Suprapubic skin (tissue), 4 donors: Measurements from ENCODE around the gene FAM193B. TPM values are rescaled to one million over a fixed set of nuclear protein-coding genes. Genes with fewer than 3 reads are reported as not detected.
"Not testable (repeated sequence)": the region's sequence is repeated elsewhere in the genome, so short reads cannot be mapped to it uniquely, and the experiment has no call there.

Source experiments
- DNase-seq, 2 donors: peaks; one replicate each; pipeline ENCODE4 v3.0.0-alpha.2; 2019; ENCODE audit warnings: low spot score in 2 of 2
- H3K27ac ChIP-seq: fragments of 200-600 bp; sonication (generic); one replicate; pipeline ENCODE4 v1.5.1; 2019
- H3K27me3 ChIP-seq: fragments of 200-600 bp; sonication (generic); one replicate; pipeline ENCODE4 v1.5.1; 2019
- H3K36me3 ChIP-seq: fragments of 200-600 bp; sonication (generic); one replicate; pipeline ENCODE4 v1.5.1; 2019
- H3K4me1 ChIP-seq: fragments of 200-600 bp; sonication (generic); one replicate; pipeline ENCODE4 v1.5.1; 2019
- H3K4me3 ChIP-seq: fragments of 200-600 bp; sonication (generic); one replicate; pipeline ENCODE4 v1.5.1; 2019; ENCODE audit warnings: mild to moderate bottlenecking
- H3K9me3 ChIP-seq: fragments of 200-600 bp; sonication (generic); one replicate; pipeline ENCODE4 v1.5.1; 2019
- EP300 ChIP-seq: sonication (generic); formaldehyde crosslinking; IDR thresholded peaks from one replicate; pipeline ENCODE4 v1.6.1; 2017; ENCODE audit warnings: antibody characterized with exemption
- POLR2A ChIP-seq, 2 donors: fragments of 450-650 bp; IDR thresholded peaks; one replicate each; pipeline ENCODE4 v1.6.1; 2017; ENCODE audit warnings: antibody characterized with exemption in 2 of 2, mild to moderate bottlenecking in 2 of 2, moderate library complexity in 2 of 2
- POLR2AphosphoS5 ChIP-seq, 3 donors: sonication (generic); formaldehyde crosslinking; IDR thresholded peaks; one replicate each; pipeline ENCODE4 v1.6.1; 2017; ENCODE audit warnings: antibody characterized with exemption in 3 of 3
- WGBS: methylation state at CpG from one replicate; pipeline ENCODE4 v1.1.5; 2018; 5-methylcytosine and 5-hydroxymethylcytosine counted together
- total RNA-seq, 4 donors: library from RNA; depleted of rRNA; stranded (reverse); fragments of >200 nt; gene quantifications; one replicate each; pipeline ENCODE4 v1.1.0, GENCODE V29; 2016
- TF ChIP-seq, protein P1 (sequence below), 2 donors: fragments of 200-600 bp in 1 of 2; fragments of 450-650 bp in 1 of 2; sonication (generic) in 1 of 2; IDR thresholded peaks; one replicate each; pipeline ENCODE4 v1.5.1; 2016 to 2019; ENCODE audit warnings: antibody characterized with exemption in 2 of 2, mild to moderate bottlenecking in 1 of 2, moderate library complexity in 1 of 2

Gene FAM193B
- total RNA-seq, 4 donors from 2014 or later = 55.6 to 328 (median 78.2) TPM

- H3K36me3 ChIP-seq = peaks cover 44% of the 10 kb centered on the region
- DNase-seq = no peak
- H3K4me3 ChIP-seq = no peak overlapping the region
- 33% methylated on average over 15 of the region's 15 CpGs for WGBS
- peaks cover 41% of the 10 kb centered on the region for H3K4me1 ChIP-seq
- H3K27me3 ChIP-seq = no peaks in the 10 kb centered on the region
- no peaks in the 10 kb centered on the region for H3K9me3 ChIP-seq
- peak overlapping the region; percentile 4 for H3K27ac ChIP-seq
- TF ChIP-seq, protein P1, sequence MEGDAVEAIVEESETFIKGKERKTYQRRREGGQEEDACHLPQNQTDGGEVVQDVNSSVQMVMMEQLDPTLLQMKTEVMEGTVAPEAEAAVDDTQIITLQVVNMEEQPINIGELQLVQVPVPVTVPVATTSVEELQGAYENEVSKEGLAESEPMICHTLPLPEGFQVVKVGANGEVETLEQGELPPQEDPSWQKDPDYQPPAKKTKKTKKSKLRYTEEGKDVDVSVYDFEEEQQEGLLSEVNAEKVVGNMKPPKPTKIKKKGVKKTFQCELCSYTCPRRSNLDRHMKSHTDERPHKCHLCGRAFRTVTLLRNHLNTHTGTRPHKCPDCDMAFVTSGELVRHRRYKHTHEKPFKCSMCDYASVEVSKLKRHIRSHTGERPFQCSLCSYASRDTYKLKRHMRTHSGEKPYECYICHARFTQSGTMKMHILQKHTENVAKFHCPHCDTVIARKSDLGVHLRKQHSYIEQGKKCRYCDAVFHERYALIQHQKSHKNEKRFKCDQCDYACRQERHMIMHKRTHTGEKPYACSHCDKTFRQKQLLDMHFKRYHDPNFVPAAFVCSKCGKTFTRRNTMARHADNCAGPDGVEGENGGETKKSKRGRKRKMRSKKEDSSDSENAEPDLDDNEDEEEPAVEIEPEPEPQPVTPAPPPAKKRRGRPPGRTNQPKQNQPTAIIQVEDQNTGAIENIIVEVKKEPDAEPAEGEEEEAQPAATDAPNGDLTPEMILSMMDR (IDR thresholded peaks at IDR 0.05) = no peak
- TF ChIP-seq POLR2A (IDR thresholded peaks at IDR 0.05) (no peak), EP300 (no peak), POLR2AphosphoS5 (IDR thresholded peaks at IDR 0.05) (no peak)
These were observed 16.7 kb downstream of the FAM193B start for GRCh38 chr5:177537389-177538361.

GRCh38 chr5:177536386-177536785 lies 18.0 kb downstream of the FAM193B start:
- Histone ChIP-seq H3K4me3 (no peak overlapping the region), H3K36me3 (peaks cover 57% of the 10 kb centered on the region)

DNA sequence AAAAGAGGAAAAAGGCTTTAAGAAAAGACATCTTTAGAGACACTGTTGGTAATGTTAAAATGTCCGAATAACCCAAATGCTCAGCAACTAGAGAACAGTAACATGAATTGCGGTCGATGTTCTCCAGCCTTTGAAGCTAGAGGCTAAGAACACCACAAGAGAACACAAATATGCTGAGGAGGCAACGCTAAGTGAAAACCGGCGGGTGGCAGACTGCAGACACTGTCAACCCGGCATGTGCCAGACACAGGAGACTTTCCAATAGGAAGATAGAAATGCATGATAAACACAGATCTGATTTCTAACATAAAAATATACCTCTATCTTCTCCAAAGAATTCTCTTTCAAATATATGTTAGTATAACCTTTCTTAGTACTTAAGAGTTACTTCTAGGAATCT lies 19.2 kb downstream of the FAM193B start:
- H3K4me3 ChIP-seq = no peak overlapping the region
- no peak for DNase-seq
- H3K4me1 ChIP-seq = peaks cover 48% of the 10 kb centered on the region
- no peaks in the 10 kb centered on the region for H3K9me3 ChIP-seq
- WGBS = 92% methylated on average over 7 of the region's 7 CpGs
- no peaks in the 10 kb centered on the region for H3K27me3 ChIP-seq
- H3K36me3 ChIP-seq = peaks cover 70% of the 10 kb centered on the region
- H3K27ac ChIP-seq = no peak overlapping the region
- no peak for TF ChIP-seq POLR2AphosphoS5 (IDR thresholded peaks at IDR 0.05)
- no peak for TF ChIP-seq EP300
- TF ChIP-seq, protein P1 (IDR thresholded peaks at IDR 0.05) = no peak
- TF ChIP-seq POLR2A (IDR thresholded peaks at IDR 0.05) = no peak

More at GRCh38 chr5:177536386-177536785, 18.0 kb downstream of the FAM193B start:
- no peak for TF ChIP-seq EP300
- TF ChIP-seq POLR2A (IDR thresholded peaks at IDR 0.05) = no peak
- TF ChIP-seq, protein P1 (IDR thresholded peaks at IDR 0.05) = no peak
- no peak for TF ChIP-seq POLR2AphosphoS5 (IDR thresholded peaks at IDR 0.05)
- Histone ChIP-seq H3K4me1 (peaks cover 43% of the 10 kb centered on the region), H3K27me3 (no peaks in the 10 kb centered on the region), H3K27ac (no peak overlapping the region), H3K9me3 (no peaks in the 10 kb centered on the region)
- 92% methylated on average over 10 of the region's 10 CpGs for WGBS
- no peak for DNase-seq

- H3K27me3 ChIP-seq, H3K9me3 ChIP-seq, H3K4me3 ChIP-seq, H3K27ac ChIP-seq, DNase-seq: not testable (repeated sequence)
- peaks cover 76% of the 10 kb centered on the region for H3K36me3 ChIP-seq
- WGBS = 93% methylated on average over 7 of the region's 7 CpGs
- H3K4me1 ChIP-seq = peaks cover 47% of the 10 kb centered on the region
These were observed 19.9 kb downstream of the FAM193B start for GRCh38 chr5:177534433-177534832.

DNA sequence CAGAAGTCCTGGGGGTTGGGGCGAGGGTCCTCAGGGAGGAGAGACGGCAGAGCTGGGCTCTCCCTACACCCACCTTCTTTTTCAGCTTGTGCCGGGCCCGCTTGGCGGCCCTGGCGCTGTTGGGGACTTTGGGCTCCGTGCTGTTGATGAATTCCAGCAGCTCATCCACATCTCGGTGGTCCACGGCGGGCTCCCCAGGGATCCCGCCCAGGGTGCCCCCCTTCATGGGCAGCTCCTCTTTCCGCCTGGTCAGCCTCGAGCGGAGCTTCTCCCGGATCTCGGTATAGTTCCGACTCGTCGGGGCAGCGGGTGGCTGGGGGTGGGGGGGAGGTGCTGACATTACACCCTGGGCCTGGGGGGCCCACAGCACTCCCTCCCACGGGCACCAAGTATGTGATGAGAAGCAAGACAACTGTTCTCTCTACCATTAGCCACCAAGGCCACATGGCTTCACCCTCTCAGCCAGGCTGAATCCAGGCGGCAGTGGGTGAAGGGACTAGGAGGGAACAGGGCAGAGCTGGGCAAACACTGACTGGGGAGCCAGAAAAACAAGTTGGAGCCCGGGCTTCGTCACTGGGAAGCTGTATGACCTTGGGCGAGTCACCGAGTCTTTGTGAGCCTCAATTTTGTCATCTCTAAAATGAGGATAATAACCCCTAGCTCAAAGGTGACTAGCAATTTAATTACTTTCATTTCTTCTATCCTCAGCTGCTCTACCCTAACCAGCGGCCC lies 23.0 kb downstream of the FAM193B start:
- WGBS = 82% methylated on average over 15 of the region's 27 CpGs
- H3K27ac ChIP-seq = peak overlapping the region; percentile 52
- TF ChIP-seq, protein P1 (IDR thresholded peaks at IDR 0.05) = no peak
- TF ChIP-seq EP300 = no peak
- TF ChIP-seq POLR2A (IDR thresholded peaks at IDR 0.05) = no peak
- no peak for TF ChIP-seq POLR2AphosphoS5 (IDR thresholded peaks at IDR 0.05)
- peaks cover 20% of the 10 kb centered on the region for H3K4me1 ChIP-seq
- DNase-seq = peak in 1 of 2 donors; percentile 49
- peaks cover 84% of the 10 kb centered on the region for H3K36me3 ChIP-seq
- H3K27me3 ChIP-seq = no peaks in the 10 kb centered on the region
- H3K4me3 ChIP-seq = no peak overlapping the region
- H3K9me3 ChIP-seq = no peaks in the 10 kb centered on the region
